CD4-positive, alpha-beta memory T cell (primary cell): Measurements from ENCODE around the gene SHB. TPM values are rescaled to one million over a fixed set of nuclear protein-coding genes. Genes with fewer than 3 reads are reported as not detected.

Source experiments
- CTCF ChIA-PET: fragments of 350-600 bp; sonication (Branson Sonifier 250); formaldehyde crosslinking; loops from one replicate; lab custom pipeline; 2021; ENCODE audit warnings: inconsistent platforms; ENCODE audit not compliant: partially characterized antibody; lab: Charles Lee
- POLR2A ChIA-PET: fragments of 350-600 bp; sonication (Branson Sonifier 250); formaldehyde crosslinking; loops from one replicate; lab custom pipeline; 2021; ENCODE audit not compliant: partially characterized antibody; lab: Charles Lee
- DNase-seq, 5 donors: peaks; one replicate each; pipeline versions ENCODE4 v3.0.0 to v3.0.0-alpha.2; 2020 to 2022; ENCODE audit warnings: mixed read lengths in 1 of 5
- H3K27ac ChIP-seq: one replicate; pipeline ENCODE4 v1.7.0; 2013; ENCODE audit warnings: low read depth, low read length
- H3K27me3 ChIP-seq: 2 replicates; pipeline ENCODE4 v1.7.0; 2013; ENCODE audit warnings: mild to moderate bottlenecking, low read length, moderate library complexity; ENCODE audit not compliant: insufficient read depth
- H3K36me3 ChIP-seq: 2 replicates; pipeline ENCODE4 v1.7.0; 2013; ENCODE audit warnings: mild to moderate bottlenecking, low read length, moderate library complexity; ENCODE audit not compliant: insufficient read depth
- H3K4me1 ChIP-seq: 2 replicates; pipeline ENCODE4 v1.7.0; 2013; ENCODE audit warnings: mild to moderate bottlenecking, low read length, moderate library complexity; ENCODE audit not compliant: insufficient read depth
- H3K4me3 ChIP-seq, 2 donors: one replicate each; pipeline ENCODE4 v1.7.0; 2013; ENCODE audit warnings: low read length in 2 of 2, mild to moderate bottlenecking in 1 of 2
- H3K9me3 ChIP-seq, 2 donors: one replicate each; pipeline ENCODE4 v1.7.0; 2013; ENCODE audit warnings: low read length in 2 of 2, control low read depth in 1 of 2; ENCODE audit not compliant: control insufficient read depth in 1 of 2
- H3K27ac Mint-ChIP-seq, 7 donors: one replicate each; pipeline ENCODE4 v1.8.0; 2020 to 2021; ENCODE audit warnings: mixed read lengths in 7 of 7, mild to moderate bottlenecking in 6 of 7, inconsistent platforms in 3 of 7, moderate library complexity in 3 of 7
- H3K27me3 Mint-ChIP-seq, 2 donors: one replicate each; pipeline ENCODE4 v1.8.0; 2020 to 2021; ENCODE audit warnings: mixed read lengths in 2 of 2
- H3K36me3 Mint-ChIP-seq, 2 donors: one replicate each; pipeline ENCODE4 v1.8.0; 2020 to 2021; ENCODE audit warnings: mixed read lengths in 2 of 2, inconsistent platforms in 1 of 2, mild to moderate bottlenecking in 1 of 2
- H3K4me1 Mint-ChIP-seq, 4 donors: one replicate each; pipeline ENCODE4 v1.8.0; 2020 to 2021; ENCODE audit warnings: mixed read lengths in 4 of 4, mild to moderate bottlenecking in 1 of 4
- H3K4me3 Mint-ChIP-seq, 8 donors: one replicate each; pipeline ENCODE4 v1.8.0; 2020 to 2021; ENCODE audit warnings: mixed read lengths in 8 of 8, mild to moderate bottlenecking in 7 of 8, moderate library complexity in 6 of 8, inconsistent platforms in 3 of 8
- H3K9me3 Mint-ChIP-seq, 8 donors: one replicate each; pipeline ENCODE4 v1.8.0; 2020 to 2021; ENCODE audit warnings: mixed read lengths in 8 of 8, mild to moderate bottlenecking in 5 of 8, inconsistent platforms in 3 of 8, moderate library complexity in 1 of 8
- intact Hi-C: fragments of 100-400 bp; cut with micrococcal nuclease; formaldehyde crosslinking; loops from one replicate; pipeline ENCODE4 v1.15.1; 2023
- polyA plus RNA-seq, 2 donors: library from polyadenylated mRNA; unstranded; fragments of 300-500 nt; fragmentation: Illumina TruSeq; gene quantifications; one replicate each; pipeline ENCODE4 v1.2.3, GENCODE V29; 2021
- total RNA-seq, 2 experiments: library from RNA; stranded (reverse); gene quantifications; one replicate each; pipeline ENCODE4 v1.2.3, GENCODE V29; 2021

SHB gene
- total RNA-seq = 1 to 10 TPM in 1 of 2 experiments, under 1 TPM in 1; 0.81 to 1.3 TPM
- polyA plus RNA-seq = under 1 TPM; 0.10 to 0.16 TPM

GRCh38 chr9:38068701-38069628 is at the start of gene SHB:
TSS of gene SHB (minus strand) at chr9:38069227. CDS start at chr9:38068645, 582 bp downstream.
- DNase-seq = peak; percentile 75 to 79 (median 77)
- H3K36me3 Mint-ChIP-seq = peaks cover 0 to 2% of the 10 kb centered on the region in 2 donors
- Histone ChIP-seq H3K9me3 (no peaks in the 10 kb centered on the region), H3K27ac (peak within 1 kb of the TSS; percentile 61), H3K36me3 (no peaks in the 10 kb centered on the region), H3K27me3 (peaks cover 6% of the 10 kb centered on the region), H3K4me3 (peak within 1 kb of the TSS; percentile 65 to 76), H3K4me1 (peaks cover 25% of the 10 kb centered on the region)
- H3K4me1 Mint-ChIP-seq = peaks cover 14 to 52% (median 29%) of the 10 kb centered on the region in 4 donors
- intact Hi-C loops = loop anchor here (1.0 to 5.0 kb wide), 2 partner anchors 165 to 317 kb away; partner anchors contain the start of genes SLC25A51 and TRMT10B
- peak within 1 kb of the TSS; percentile 81 to 91 (median 88) for H3K4me3 Mint-ChIP-seq
- ChIA-PET CTCF (interaction anchor here (3.6 kb wide), 1 partner anchor 19 kb away, joined by 15 read pairs; no protein-coding TSS in a partner anchor), POLR2A (interaction anchor here (1.1 to 1.2 kb wide), 2 partner anchors 155 to 477 kb away, joined by 3 read pairs; partner anchors contain the start of gene TOMM5)
- peak within 1 kb of the TSS; percentile 63 to 91 (median 82) for H3K27ac Mint-ChIP-seq
- peaks cover 0 to 2% (median 0%) of the 10 kb centered on the region in 8 donors for H3K9me3 Mint-ChIP-seq
- H3K27me3 Mint-ChIP-seq = no peaks in the 10 kb centered on the region

GRCh38 chr9:38117651-38118050 is 48.6 kb upstream of the SHB start:
- H3K4me1 Mint-ChIP-seq = peaks cover 0 to 1% (median 0%) of the 10 kb centered on the region in 4 donors
- H3K27me3 Mint-ChIP-seq = peaks cover 16 to 25% of the 10 kb centered on the region in 2 donors
- Histone ChIP-seq H3K9me3 (no peaks in the 10 kb centered on the region), H3K4me3 (no peak overlapping the region), H3K4me1 (no peaks in the 10 kb centered on the region), H3K27ac (no peak overlapping the region), H3K36me3 (no peaks in the 10 kb centered on the region), H3K27me3 (no peaks in the 10 kb centered on the region)
- no peaks in the 10 kb centered on the region for H3K9me3 Mint-ChIP-seq
- no peak for DNase-seq
- no peak overlapping the region for H3K27ac Mint-ChIP-seq
- intact Hi-C loops = no loop called here
- no peak overlapping the region for H3K4me3 Mint-ChIP-seq
- H3K36me3 Mint-ChIP-seq = no peaks in the 10 kb centered on the region
- CTCF ChIA-PET = interaction anchor here (1.2 kb wide), 1 partner anchor 11 kb away, joined by 3 read pairs; no protein-coding TSS in a partner anchor
- POLR2A ChIA-PET = no interaction called here

GRCh38 chr9:38114905-38115304 is 45.9 kb upstream of the SHB start:
- no peaks in the 10 kb centered on the region for H3K9me3 ChIP-seq
- ChIA-PET POLR2A (no interaction called here), CTCF (no interaction called here)
- no peaks in the 10 kb centered on the region for H3K36me3 ChIP-seq
- no peaks in the 10 kb centered on the region for H3K27me3 ChIP-seq
- Mint-ChIP-seq H3K27ac (no peak overlapping the region), H3K4me3 (no peak overlapping the region), H3K4me1 (peaks cover 0 to 1% (median 0%) of the 10 kb centered on the region in 4 donors), H3K9me3 (no peaks in the 10 kb centered on the region), H3K36me3 (no peaks in the 10 kb centered on the region), H3K27me3 (peaks cover 21 to 26% of the 10 kb centered on the region in 2 donors)
- intact Hi-C loops = no loop called here
- no peak overlapping the region for H3K27ac ChIP-seq
- DNase-seq = no peak
- no peaks in the 10 kb centered on the region for H3K4me1 ChIP-seq
- H3K4me3 ChIP-seq = no peak overlapping the region

GRCh38 chr9:38112456-38112855 is 43.4 kb upstream of the SHB start:
- CTCF ChIA-PET = interaction anchor here (1.3 kb wide), 1 partner anchor 23 kb away, joined by 3 read pairs; no protein-coding TSS in a partner anchor
- Mint-ChIP-seq H3K36me3 (no peaks in the 10 kb centered on the region), H3K9me3 (no peaks in the 10 kb centered on the region), H3K4me3 (no peak overlapping the region), H3K27me3 (peaks cover 12 to 16% of the 10 kb centered on the region in 2 donors), H3K27ac (peak overlapping the region in 2 of 7 donors; percentile 50 to 66), H3K4me1 (no peaks in the 10 kb centered on the region)
- POLR2A ChIA-PET = no interaction called here
- no peaks in the 10 kb centered on the region for H3K27me3 ChIP-seq
- no peaks in the 10 kb centered on the region for H3K9me3 ChIP-seq
- H3K36me3 ChIP-seq = no peaks in the 10 kb centered on the region
- no peak overlapping the region for H3K4me3 ChIP-seq
- intact Hi-C loops = no loop called here
- no peak overlapping the region for H3K27ac ChIP-seq
- DNase-seq = no peak
- H3K4me1 ChIP-seq = no peaks in the 10 kb centered on the region

GRCh38 chr9:38112049-38112448 is 43.0 kb upstream of the SHB start:
- ChIA-PET POLR2A (no interaction called here), CTCF (no interaction called here)
- H3K27ac ChIP-seq = no peak overlapping the region
- H3K4me3 ChIP-seq = no peak overlapping the region
- intact Hi-C loops = no loop called here
- Mint-ChIP-seq H3K36me3 (no peaks in the 10 kb centered on the region), H3K9me3 (no peaks in the 10 kb centered on the region), H3K4me3 (no peak overlapping the region), H3K4me1 (no peaks in the 10 kb centered on the region), H3K27ac (no peak overlapping the region), H3K27me3 (peaks cover 12 to 16% of the 10 kb centered on the region in 2 donors)
- no peaks in the 10 kb centered on the region for H3K27me3 ChIP-seq
- H3K9me3 ChIP-seq = no peaks in the 10 kb centered on the region
- DNase-seq = no peak
- no peaks in the 10 kb centered on the region for H3K36me3 ChIP-seq
- H3K4me1 ChIP-seq = no peaks in the 10 kb centered on the region

- Mint-ChIP-seq H3K27ac (no peak overlapping the region), H3K36me3 (no peaks in the 10 kb centered on the region), H3K4me1 (no peaks in the 10 kb centered on the region), H3K27me3 (peaks cover 15 to 16% of the 10 kb centered on the region in 2 donors), H3K9me3 (no peaks in the 10 kb centered on the region), H3K4me3 (no peak overlapping the region)
- CTCF ChIA-PET = no interaction called here
- Histone ChIP-seq H3K9me3 (no peaks in the 10 kb centered on the region), H3K4me1 (no peaks in the 10 kb centered on the region), H3K27me3 (no peaks in the 10 kb centered on the region), H3K4me3 (no peak overlapping the region), H3K36me3 (no peaks in the 10 kb centered on the region), H3K27ac (no peak overlapping the region)
- DNase-seq = no peak
- intact Hi-C loops = no loop called here
- POLR2A ChIA-PET = no interaction called here
Measured at GRCh38 chr9:38110476-38110875, 41.4 kb upstream of the SHB start.

- ChIA-PET CTCF (no interaction called here), POLR2A (no interaction called here)
- H3K36me3 Mint-ChIP-seq = no peaks in the 10 kb centered on the region
- no peaks in the 10 kb centered on the region for H3K9me3 Mint-ChIP-seq
- no peak for DNase-seq
- intact Hi-C loops = no loop called here
- H3K27ac Mint-ChIP-seq = no peak overlapping the region
- no peak overlapping the region for H3K4me3 Mint-ChIP-seq
- H3K27me3 Mint-ChIP-seq = peaks cover 13% of the 10 kb centered on the region in 2 donors
- H3K27ac ChIP-seq = no peak overlapping the region
- H3K9me3 ChIP-seq = no peaks in the 10 kb centered on the region
- H3K27me3 ChIP-seq = no peaks in the 10 kb centered on the region
- H3K36me3 ChIP-seq = no peaks in the 10 kb centered on the region
- no peaks in the 10 kb centered on the region for H3K4me1 Mint-ChIP-seq
- no peaks in the 10 kb centered on the region for H3K4me1 ChIP-seq
- H3K4me3 ChIP-seq = no peak overlapping the region
Measured at GRCh38 chr9:38109601-38110000, 40.6 kb upstream of the SHB start.
